IMR-90 (cell line): ENCODE data around the gene KATNB1. TPM values are rescaled to one million over a fixed set of nuclear protein-coding genes. Genes with fewer than 3 reads are reported as not detected.

ENCODE experiments used
- ATAC-seq: fragments of 200-7000 bp; cut with Tn5 transposase; 2 replicates; pipeline ENCODE4 v1.9.1; 2020; ENCODE audit warnings: low read depth, mild to moderate bottlenecking, moderate library complexity
- BruUV-seq: library from RNA; stranded (reverse); fragments of 400-500 nt; replicated peaks from 2 replicates; lab custom pipeline; 2021; lab: Mats Ljungman, UMichigan
- CTCF ChIA-PET: fragments of 300-600 bp; formaldehyde crosslinking; extraction: SDS; loops from one replicate; lab custom pipeline; 2021; ENCODE audit warnings: antibody characterized with exemption; lab: Yijun Ruan, JAX
- POLR2A ChIA-PET: fragments of 300-600 bp; sonication (Branson Sonifier 250); formaldehyde crosslinking; loops from one replicate; lab custom pipeline; 2022; ENCODE audit warnings: antibody characterized with exemption; ENCODE audit not compliant: unreplicated experiment; lab: Charles Lee
- DNase-seq: peaks from one replicate; pipeline ENCODE4 v3.0.0; 2013
- H2AFZ ChIP-seq: replicated peaks from 2 replicates; pipeline ENCODE3; 2013; ENCODE audit warnings: low read length, mild to moderate bottlenecking; ENCODE audit not compliant: poor library complexity
- H2AK5ac ChIP-seq: 2 replicates; pipeline ENCODE4 v1.6.1; 2013; ENCODE audit warnings: low read depth, low read length, inconsistent platforms
- H2AK9ac ChIP-seq: replicated peaks from 2 replicates; pipeline ENCODE3; 2013; ENCODE audit warnings: mild to moderate bottlenecking, low read depth, low read length, moderate library complexity; ENCODE audit not compliant: poor library complexity
- H2BK120ac ChIP-seq: 2 replicates; pipeline ENCODE4 v1.6.1; 2013; ENCODE audit warnings: low read depth, low read length, inconsistent platforms
- H2BK15ac ChIP-seq: 3 replicates; pipeline ENCODE4 v1.6.1; 2013; ENCODE audit warnings: low read depth, low read length, inconsistent platforms
- H2BK20ac ChIP-seq: 2 replicates; pipeline ENCODE4 v1.6.1; 2013; ENCODE audit warnings: low read depth, mild to moderate bottlenecking, inconsistent platforms, low read length, moderate library complexity
- H2BK5ac ChIP-seq: 2 replicates; pipeline ENCODE4 v1.6.1; 2013; ENCODE audit warnings: mild to moderate bottlenecking, low read depth, low read length, inconsistent platforms; ENCODE audit not compliant: poor library complexity, severe bottlenecking
- H3K14ac ChIP-seq: replicated peaks from 2 replicates; pipeline ENCODE4 v1.6.1; 2013; ENCODE audit warnings: low read depth, low read length, inconsistent platforms
- H3K18ac ChIP-seq: 2 replicates; pipeline ENCODE4 v1.6.1; 2013; ENCODE audit warnings: low read depth, low read length, control low read depth
- H3K23ac ChIP-seq: 2 replicates; pipeline ENCODE4 v1.6.1; 2013; ENCODE audit warnings: low read depth, low read length, inconsistent platforms
- H3K27ac ChIP-seq: 2 replicates; pipeline ENCODE4 v1.5.1; 2013; ENCODE audit warnings: mild to moderate bottlenecking, control low read depth, low read length; ENCODE audit not compliant: insufficient read depth
- H3K27me3 ChIP-seq: 2 replicates; pipeline ENCODE4 v1.6.1; 2013; ENCODE audit warnings: low read length; ENCODE audit not compliant: control insufficient read depth, insufficient read depth
- H3K36me3 ChIP-seq: 2 replicates; pipeline ENCODE4 v1.6.1; 2013; ENCODE audit warnings: low read length, mixed read lengths; ENCODE audit not compliant: control insufficient read depth, insufficient read depth
- H3K4ac ChIP-seq: 2 replicates; pipeline ENCODE4 v1.6.1; 2013; ENCODE audit warnings: low read depth, low read length, inconsistent platforms
- H3K4me1 ChIP-seq: 2 replicates; pipeline ENCODE4 v1.6.1; 2013; ENCODE audit warnings: low read length, mixed read lengths; ENCODE audit not compliant: control insufficient read depth, insufficient read depth
- H3K4me2 ChIP-seq: 2 replicates; pipeline ENCODE4 v1.6.1; 2013; ENCODE audit warnings: low read depth, mild to moderate bottlenecking, control low read depth, low read length, moderate library complexity
- H3K4me3 ChIP-seq: 2 replicates; pipeline ENCODE4 v1.5.1; 2013; ENCODE audit warnings: low read depth, mild to moderate bottlenecking, control low read depth, low read length, moderate library complexity; ENCODE audit not compliant: insufficient read depth
- H3K56ac ChIP-seq: 2 replicates; pipeline ENCODE4 v1.6.1; 2013; ENCODE audit warnings: low read length, inconsistent platforms; ENCODE audit not compliant: insufficient read depth; ENCODE audit errors: extremely low read depth
- H3K79me1 ChIP-seq, 2 experiments: 2 replicates each; pipeline ENCODE4 v1.6.1; 2013; ENCODE audit warnings: low read length in 2 of 2, inconsistent platforms in 1 of 2, low read depth in 1 of 2
- H3K9ac ChIP-seq: 2 replicates; pipeline ENCODE4 v1.6.1; 2013; ENCODE audit warnings: low read depth, low read length, control low read depth
- H3K9me1 ChIP-seq: 2 replicates; pipeline ENCODE4 v1.6.1; 2013; ENCODE audit warnings: low read length, inconsistent platforms; ENCODE audit not compliant: insufficient read depth
- H3K9me3 ChIP-seq: 2 replicates; pipeline ENCODE4 v1.6.1; 2013; ENCODE audit warnings: low read length; ENCODE audit not compliant: control insufficient read depth, insufficient read depth
- H4K20me1 ChIP-seq: 2 replicates; pipeline ENCODE4 v1.6.1; 2013; ENCODE audit warnings: low read length, inconsistent platforms; ENCODE audit not compliant: insufficient read depth
- H4K5ac ChIP-seq: 2 replicates; pipeline ENCODE4 v1.6.1; 2013; ENCODE audit warnings: mild to moderate bottlenecking, low read depth, low read length, control low read depth
- H4K8ac ChIP-seq, 2 experiments: 2 replicates each; pipeline ENCODE4 v1.6.1; 2013; ENCODE audit warnings: low read depth in 2 of 2, low read length in 2 of 2, control low read depth in 1 of 2, inconsistent platforms in 1 of 2
- H4K91ac ChIP-seq: 2 replicates; pipeline ENCODE4 v1.6.1; 2013; ENCODE audit warnings: low read depth, low read length, inconsistent platforms; ENCODE audit not compliant: insufficient read depth
- CEBPB ChIP-seq: IDR thresholded peaks from 2 replicates; pipeline ENCODE4 v1.6.1; 2012; ENCODE audit warnings: low read depth, low read length, improper control_type of control experiment
- CHD1 ChIP-seq: IDR thresholded peaks from 2 replicates; pipeline ENCODE4 v1.6.1; 2012; ENCODE audit warnings: low read depth, low read length, improper control_type of control experiment
- MAFK ChIP-seq: IDR thresholded peaks from 2 replicates; pipeline ENCODE4 v1.6.1; 2012; ENCODE audit warnings: low read depth, low read length, improper control_type of control experiment
- NFE2L2 ChIP-seq: fragments of 150-350 bp; IDR thresholded peaks from 2 replicates; pipeline ENCODE4 v1.6.1; 2016; ENCODE audit warnings: low read depth, mild to moderate bottlenecking, low read length
- POLR2A ChIP-seq: IDR thresholded peaks from 2 replicates; pipeline ENCODE4 v1.6.1; 2012; ENCODE audit warnings: mild to moderate bottlenecking, low read depth, low read length
- RAD21 ChIP-seq: IDR thresholded peaks from 2 replicates; pipeline ENCODE4 v1.6.1; 2012; ENCODE audit warnings: low read length, improper control_type of control experiment
- RCOR1 ChIP-seq: IDR thresholded peaks from 2 replicates; pipeline ENCODE4 v1.6.1; 2012; ENCODE audit warnings: mild to moderate bottlenecking, low read length, improper control_type of control experiment; ENCODE audit not compliant: insufficient replicate concordance
- WGBS, 2 experiments: methylation state at CpG; one replicate each; pipeline versions ENCODE4 v1.1.5 to v1.1.7; 2013; ENCODE audit warnings: missing lambda C conversion rate in 2 of 2; ENCODE audit not compliant: insufficient read length in 1 of 2; ENCODE audit errors: extremely low coverage in 2 of 2; 5-methylcytosine and 5-hydroxymethylcytosine counted together
- dilution Hi-C: fragments of 300-500 bp; cut with HindIII; formaldehyde crosslinking; loops from one replicate; pipeline ENCODE4 v1.14.3; 2018; ENCODE audit warnings: low sequenced_read_pairs; ENCODE audit not compliant: unreplicated experiment
- in situ Hi-C: fragments of 300-500 bp; cut with MboI; formaldehyde crosslinking; loops from 3 replicates; pipeline ENCODE4 v1.14.3; 2019; ENCODE audit warnings: low sequenced_read_pairs, inconsistent platforms, mixed read lengths
- intact Hi-C: fragments of 100-400 bp; cut with micrococcal nuclease; formaldehyde crosslinking; loops from 2 replicates; pipeline ENCODE4 v1.10.0; 2022
- polyA plus RNA-seq, 3 experiments: library from polyadenylated mRNA; depleted of rRNA; stranded (reverse); fragments of >200 nt; gene quantifications; 2 replicates each; pipeline ENCODE4 v1.2.3, GENCODE V29; 2012; ENCODE audit warnings: low replicate concordance in 1 of 3
- total RNA-seq: library from RNA; depleted of rRNA; stranded (reverse); fragments of >200 nt; gene quantifications from 2 replicates; pipeline ENCODE4 v1.2.3, GENCODE V29; 2012
- TF ChIP-seq, protein P1 (sequence below): fragments of 150-350 bp; IDR thresholded peaks from 2 replicates; pipeline ENCODE4 v1.6.1; 2017; ENCODE audit warnings: mild to moderate bottlenecking, antibody characterized with exemption, low read length, low read depth

Gene KATNB1
- total and polyA plus RNA-seq, 2 of the 4 experiments (the other 2 are of a cell fraction): 10.9 to 23.5 TPM

- in situ Hi-C loops: loop anchor here (10.0 kb wide), 2 partner anchors 113 to 253 kb away; partner anchors contain the start of genes USB1 and ZNF319
Measured at GRCh38 chr16:57752203-57752580, 16.6 kb downstream of the KATNB1 start.

More at GRCh38 chr16:57752203-57752580, 16.6 kb downstream of the KATNB1 start:
- ChIA-PET POLR2A (no interaction called here), CTCF (no interaction called here)
- Histone ChIP-seq H4K8ac (no peak overlapping the region), H3K27ac (no peak overlapping the region), H3K9ac (no peak overlapping the region), H3K56ac (no peak overlapping the region), H2BK20ac (no peak overlapping the region), H3K79me1 (no peaks in the 10 kb centered on the region), H3K27me3 (no peaks in the 10 kb centered on the region), H3K18ac (no peak overlapping the region), H2BK15ac (no peak overlapping the region), H3K36me3 (peaks cover 30% of the 10 kb centered on the region), H2BK120ac (no peak overlapping the region), H3K23ac (no peak overlapping the region), H4K5ac (no peak overlapping the region), H2BK5ac (no peak overlapping the region), H3K14ac (no peak overlapping the region), H3K4ac (no peak overlapping the region), H3K4me3 (no peak overlapping the region), H4K91ac (no peak overlapping the region), H2AK9ac (peak overlapping the region; percentile 49), H3K4me1 (no peaks in the 10 kb centered on the region), H3K9me1 (no peaks in the 10 kb centered on the region), H2AFZ (no peak overlapping the region), H3K9me3 (no peaks in the 10 kb centered on the region), H3K4me2 (no peak overlapping the region), H4K20me1 (no peaks in the 10 kb centered on the region; the same call in 1 of the 2 replicates), H2AK5ac (no peak overlapping the region)
- intact Hi-C loops (no loop called here), dilution Hi-C loops (no loop called here)
- TF ChIP-seq NFE2L2 (no peak), POLR2A (no peak), RCOR1 (no peak), MAFK (no peak), RAD21 (no peak), CEBPB (no peak), CHD1 (no peak)
- TF ChIP-seq, protein P1, sequence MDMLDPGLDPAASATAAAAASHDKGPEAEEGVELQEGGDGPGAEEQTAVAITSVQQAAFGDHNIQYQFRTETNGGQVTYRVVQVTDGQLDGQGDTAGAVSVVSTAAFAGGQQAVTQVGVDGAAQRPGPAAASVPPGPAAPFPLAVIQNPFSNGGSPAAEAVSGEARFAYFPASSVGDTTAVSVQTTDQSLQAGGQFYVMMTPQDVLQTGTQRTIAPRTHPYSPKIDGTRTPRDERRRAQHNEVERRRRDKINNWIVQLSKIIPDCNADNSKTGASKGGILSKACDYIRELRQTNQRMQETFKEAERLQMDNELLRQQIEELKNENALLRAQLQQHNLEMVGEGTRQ: no peak
- WGBS, 2 experiments: 60% methylated on average over 2 of the region's 6 CpGs; no CpG with 5 or more reads in 1 of the 2 experiments
- no peak for ATAC-seq
- DNase-seq: no peak
- BruUV-seq: no TSS peak
